ENCODE results near the gene LPAR5. TPM values are rescaled to one million over a fixed set of nuclear protein-coding genes. Genes with fewer than 3 reads are reported as not detected.
A peak's percentile ranks its signal among the peaks of the same experiment; 100 is the strongest.

Gene LPAR5
- total RNA-seq, 1 experiment from 2014 or later, result 0.20 TPM

GRCh38 chr12:6570264-6570887 is 65.4 kb downstream of the LPAR5 start:
- ChIA-PET CTCF (interaction anchor here (0.5 to 1.5 kb wide), 12 partner anchors 12 to 183 kb away, joined by 3 to 9 read pairs (median 4); partner anchors contain the start of genes COPS7A and MLF2), POLR2A (interaction anchor here (1.0 kb wide), 1 partner anchor 119 kb away, joined by 11 read pairs; the partner anchor contains the start of gene ZNF384)
- intact Hi-C loops (cut with micrococcal nuclease; ENCODE audit: unreplicated experiment), result loop anchor here (5.0 kb wide), 1 partner anchor 257 kb away; the partner anchor contains the start of gene P3H3
- H3K4me1 Mint-ChIP-seq (ENCODE audit: low read depth, unreplicated experiment), result peaks cover 23% of the 10 kb centered on the region
- no TSS peak for BruUV-seq (replicated peaks)
- H3K4me3 ChIP-seq (ENCODE audit: low read depth, low read length), result no peak overlapping the region
- H3K4me1 ChIP-seq, result no peaks in the 10 kb centered on the region
- H3K27me3 ChIP-seq (replicated peaks; ENCODE audit: control insufficient read depth, insufficient read depth, low read length), result no peaks in the 10 kb centered on the region
- peak overlapping the region; percentile 81 for H3K4me3 Mint-ChIP-seq (ENCODE audit: unreplicated experiment)
- H3K9me3 ChIP-seq, result no peaks in the 10 kb centered on the region
- peaks cover 96% of the 10 kb centered on the region for H3K36me3 Mint-ChIP-seq (ENCODE audit: insufficient read depth, unreplicated experiment)
- peaks cover 12% of the 10 kb centered on the region for H3K36me3 ChIP-seq (ENCODE audit: control insufficient read depth, insufficient read depth, low read length)
- DNase-seq, result peak; percentile 82 to 84
- no peaks in the 10 kb centered on the region for H3K9me3 Mint-ChIP-seq (ENCODE audit: unreplicated experiment)
- no peaks in the 10 kb centered on the region for H3K27me3 Mint-ChIP-seq (ENCODE audit: insufficient read depth, unreplicated experiment)
- no peak overlapping the region for H3K27ac Mint-ChIP-seq (ENCODE audit: unreplicated experiment)
- TF ChIP-seq CTCF (IDR thresholded peaks at IDR 0.05; ENCODE audit: insufficient read depth in 1 of 2, low read depth in 1 of 2, low read length in 1 of 2, severe bottlenecking in 1 of 2, unreplicated experiment in 1 of 2), result peak; percentile 76 to 82

DNA sequence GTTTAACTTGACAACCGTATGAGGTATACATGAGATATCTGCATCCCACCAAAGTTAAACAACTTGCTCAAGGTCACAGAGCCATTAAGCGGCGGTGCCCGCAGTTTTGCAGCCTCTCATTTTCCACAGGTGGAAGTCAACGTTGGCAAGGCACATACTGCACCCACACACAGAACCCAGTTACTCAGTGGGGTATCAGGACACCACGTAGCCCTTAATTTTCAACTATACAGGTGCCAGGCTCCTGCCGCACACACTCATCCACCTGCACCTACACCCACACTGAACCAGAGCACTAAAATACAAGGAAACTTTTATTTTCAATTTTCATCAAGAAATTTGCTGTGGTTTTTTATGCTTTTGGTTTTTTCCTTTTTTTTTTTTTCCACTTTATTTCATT is 66.0 kb downstream of the LPAR5 start:
- Histone ChIP-seq H3K27me3 (replicated peaks; ENCODE audit: control insufficient read depth, insufficient read depth, low read length) (no peaks in the 10 kb centered on the region), H3K36me3 (ENCODE audit: control insufficient read depth, insufficient read depth, low read length) (peaks cover 12% of the 10 kb centered on the region), H3K9me3 (no peaks in the 10 kb centered on the region), H3K4me3 (ENCODE audit: low read depth, low read length) (no peak overlapping the region), H3K4me1 (no peaks in the 10 kb centered on the region)
- H3K4me1 Mint-ChIP-seq (ENCODE audit: low read depth, unreplicated experiment), result peaks cover 23% of the 10 kb centered on the region
- BruUV-seq (replicated peaks), result no TSS peak
- TF ChIP-seq CTCF (IDR thresholded peaks at IDR 0.05; ENCODE audit: insufficient read depth in 1 of 2, low read depth in 1 of 2, low read length in 1 of 2, severe bottlenecking in 1 of 2, unreplicated experiment in 1 of 2), result no peak
- ChIA-PET POLR2A (interaction anchor here (1.0 kb wide), 1 partner anchor 120 kb away, joined by 11 read pairs; the partner anchor contains the start of gene ZNF384), CTCF (interaction anchor here (0.6 to 1.5 kb wide), 8 partner anchors 12 to 183 kb away, joined by 3 to 9 read pairs (median 5); partner anchors contain the start of genes COPS7A and MLF2)
- intact Hi-C loops (cut with micrococcal nuclease; ENCODE audit: unreplicated experiment), result loop anchor here (2.0 to 5.0 kb wide), 5 partner anchors 13 to 258 kb away; partner anchors contain the start of genes CHD4, P3H3 and ZNF384
- peak overlapping the region; percentile 39 for H3K27ac Mint-ChIP-seq (ENCODE audit: unreplicated experiment)
- DNase-seq, result no peak
- H3K9me3 Mint-ChIP-seq (ENCODE audit: unreplicated experiment), result no peaks in the 10 kb centered on the region
- no peaks in the 10 kb centered on the region for H3K27me3 Mint-ChIP-seq (ENCODE audit: insufficient read depth, unreplicated experiment)
- peaks cover 96% of the 10 kb centered on the region for H3K36me3 Mint-ChIP-seq (ENCODE audit: insufficient read depth, unreplicated experiment)
- H3K4me3 Mint-ChIP-seq (ENCODE audit: unreplicated experiment), result peak overlapping the region; percentile 81

- Mint-ChIP-seq H3K36me3 (ENCODE audit: insufficient read depth, unreplicated experiment) (peaks cover 96% of the 10 kb centered on the region), H3K4me3 (ENCODE audit: unreplicated experiment) (peak overlapping the region; percentile 81), H3K4me1 (ENCODE audit: low read depth, unreplicated experiment) (peaks cover 23% of the 10 kb centered on the region), H3K9me3 (ENCODE audit: unreplicated experiment) (no peaks in the 10 kb centered on the region), H3K27ac (ENCODE audit: unreplicated experiment) (peak overlapping the region; percentile 39), H3K27me3 (ENCODE audit: insufficient read depth, unreplicated experiment) (no peaks in the 10 kb centered on the region)
- Histone ChIP-seq H3K27me3 (replicated peaks; ENCODE audit: control insufficient read depth, insufficient read depth, low read length) (no peaks in the 10 kb centered on the region), H3K4me1 (no peaks in the 10 kb centered on the region), H3K4me3 (ENCODE audit: low read depth, low read length) (no peak overlapping the region), H3K9me3 (no peaks in the 10 kb centered on the region), H3K36me3 (ENCODE audit: control insufficient read depth, insufficient read depth, low read length) (peaks cover 12% of the 10 kb centered on the region)
- DNase-seq, result no peak
- POLR2A ChIA-PET, result interaction anchor here (1.5 kb wide), 1 partner anchor 76 kb away, joined by 5 read pairs; the partner anchor contains the start of genes MRPL51 and NCAPD2
- no TSS peak for BruUV-seq (replicated peaks)
- TF ChIP-seq CTCF (IDR thresholded peaks at IDR 0.05; ENCODE audit: insufficient read depth in 1 of 2, low read depth in 1 of 2, low read length in 1 of 2, severe bottlenecking in 1 of 2, unreplicated experiment in 1 of 2), result no peak
- CTCF ChIA-PET, result no interaction called here
- intact Hi-C loops (cut with micrococcal nuclease; ENCODE audit: unreplicated experiment), result loop anchor here (2.0 to 5.0 kb wide), 4 partner anchors 13 to 208 kb away; partner anchors contain the start of genes CHD4 and ZNF384
Observed at GRCh38 chr12:6569312-6569711, 66.4 kb downstream of the LPAR5 start.

Other genes with a start within 250 kb of the LPAR5 start
- gene CD27, start 191.0 kb downstream of the LPAR5 start, total RNA-seq (2022), result not detected in 2 replicates
- gene TAPBPL, start 183.9 kb downstream of the LPAR5 start, total RNA-seq (2022), result 9.1 and 9.7 TPM in 2 replicates
- gene VAMP1, start 165.3 kb downstream of the LPAR5 start, total RNA-seq (2022), result 8.4 and 9.7 TPM in 2 replicates
- gene MRPL51, start 142.7 kb downstream of the LPAR5 start, total RNA-seq (2022), result 448 and 456 TPM in 2 replicates
- gene NCAPD2, start 141.9 kb downstream of the LPAR5 start, total RNA-seq (2022), result 204 and 218 TPM in 2 replicates
- gene GAPDH, start 101.4 kb downstream of the LPAR5 start, total RNA-seq (2022), result 4,975 and 5,337 TPM in 2 replicates
- 0.48 and 0.53 TPM in 2 replicates for gene IFFO1, start 79.9 kb downstream of the LPAR5 start, total RNA-seq (2022)
- gene NOP2, start 67.7 kb downstream of the LPAR5 start, total RNA-seq (2022), result 145 and 157 TPM in 2 replicates
- gene CHD4, start 28.6 kb downstream of the LPAR5 start, total RNA-seq (2022), result 223 and 229 TPM in 2 replicates
- 0.73 and 1.3 TPM in 2 replicates for gene ACRBP, start 11.5 kb upstream of the LPAR5 start, total RNA-seq (2022)
- 31.6 and 32.8 TPM in 2 replicates for gene ING4, start 27.2 kb upstream of the LPAR5 start, total RNA-seq (2022)
- 119 and 127 TPM in 2 replicates for gene ZNF384, start 53.4 kb upstream of the LPAR5 start, total RNA-seq (2022)
- gene PIANP, start 64.9 kb upstream of the LPAR5 start, total RNA-seq (2022), result 0.37 and 0.48 TPM in 2 replicates
- gene COPS7A, start 88.1 kb upstream of the LPAR5 start, total RNA-seq (2022), result 56.8 and 61.9 TPM in 2 replicates
- gene MLF2, start 117.2 kb upstream of the LPAR5 start, total RNA-seq (2022), result 303 and 309 TPM in 2 replicates
- gene PTMS, start 130.4 kb upstream of the LPAR5 start, total RNA-seq (2022), result 264 and 285 TPM in 2 replicates
- gene LAG3, start 136.6 kb upstream of the LPAR5 start, total RNA-seq (2022), result 1.9 and 3.2 TPM in 2 replicates
- gene CD4, start 153.6 kb upstream of the LPAR5 start, total RNA-seq (2022), result not detected in 2 replicates
- 0.81 and 1.2 TPM in 2 replicates for gene GPR162, start 185.9 kb upstream of the LPAR5 start, total RNA-seq (2022)
- 25.1 and 25.6 TPM in 2 replicates for gene P3H3, start 192.4 kb upstream of the LPAR5 start, total RNA-seq (2022)
- 3.9 and 5.1 TPM in 2 replicates for gene GNB3, start 205.0 kb upstream of the LPAR5 start, total RNA-seq (2022)
- 147 and 152 TPM in 2 replicates for gene CDCA3, start 215.3 kb upstream of the LPAR5 start, total RNA-seq (2022)
- 226 and 230 TPM in 2 replicates for gene USP5, start 216.2 kb upstream of the LPAR5 start, total RNA-seq (2022)
- 1,141 and 1,254 TPM in 2 replicates for gene TPI1, start 231.6 kb upstream of the LPAR5 start, total RNA-seq (2022)
- 23.7 and 24.7 TPM in 2 replicates for gene SPSB2, start 237.3 kb upstream of the LPAR5 start, total RNA-seq (2022)

All from Caco-2 (cell line).